ENCODE data around the gene ENTPD1.

- TF ChIP-seq CTCF (IDR thresholded peaks at IDR 0.05), result no peak
- no peak for TF ChIP-seq POLR2A (IDR thresholded peaks at IDR 0.05)
- no peak for TF ChIP-seq EP300 (IDR thresholded peaks at IDR 0.05)
- no peak for TF ChIP-seq POLR2AphosphoS5 (IDR thresholded peaks at IDR 0.05)
Observed at GRCh38 chr10:95742962-95743535, 12.9 kb upstream of the ENTPD1 start.
